Measurements from ENCODE around the gene HOXA13. TPM values are rescaled to one million over a fixed set of nuclear protein-coding genes. Genes with fewer than 3 reads are reported as not detected.
A peak's percentile ranks its signal among the peaks of the same experiment; 100 is the strongest.

The HOXA13 gene
- total and polyA plus RNA-seq, 10 of the 15 experiments (the other 5 are each of a cell fraction or from before 2014, with no cell fraction given) = not detected

- no peak overlapping the region for H3K4me3 ChIP-seq
- 13% methylated on average over 22 of the region's 22 CpGs for WGBS (ENCODE audit: insufficient coverage, insufficient replicate concordance, low lambda C conversion rate, missing lambda C conversion rate)
- no peaks in the 10 kb centered on the region; the same call in 2 of the 3 replicates for H3K9me3 ChIP-seq (replicated peaks; ENCODE audit: control insufficient read depth, insufficient read depth, low read length)
- no peaks in the 10 kb centered on the region for H3K36me3 ChIP-seq (ENCODE audit: control insufficient read depth in 2 of 2, insufficient read depth in 2 of 2, low read length in 1 of 2)
- ATAC-seq (no peak), FAIRE-seq (no peak), DNase-seq (ENCODE audit: low read depth, low spot score) (no peak)
- H3K4me1 ChIP-seq (ENCODE audit: control insufficient read depth, insufficient read depth, low read length) = no peaks in the 10 kb centered on the region
- CTCF ChIA-PET = interaction anchor here (1.8 kb wide), 1 partner anchor 10 kb away, joined by 5 read pairs; no protein-coding TSS in a partner anchor
- RAD21 ChIA-PET (ENCODE audit: unreplicated experiment) = no interaction called here
- no peak overlapping the region for H3K4me2 ChIP-seq (ENCODE audit: control insufficient read depth, insufficient read depth)
- in situ Hi-C loops (cut with MboI) = no loop called here
- SMC1A ChIA-PET (ENCODE audit: uncharacterized antibody, unreplicated experiment) = no interaction called here
- POLR2A ChIA-PET = no interaction called here
- no peak for TF ChIP-seq CTCF (IDR thresholded peaks at IDR 0.05 in 2 of 3, conservative IDR thresholded peaks at IDR 0.05 in 1 of 3; ENCODE audit: control insufficient read depth in 2 of 3, extremely low read depth in 1 of 3, insufficient read depth in 1 of 3, low read depth in 3 of 3, low read length in 3 of 3)
- TF ChIP-seq HDAC2 (IDR thresholded peaks at IDR 0.05) = no peak
- TF ChIP-seq SMARCA5 (IDR thresholded peaks at IDR 0.05) = no peak
- TF ChIP-seq EZH2 (IDR thresholded peaks at IDR 0.05; ENCODE audit: borderline replicate concordance, control insufficient read depth, low read depth, low read length) = 0 out of 2 replicates have a peak, but pooled peaks have one; percentile 61
- no peak for TF ChIP-seq WRNIP1 (IDR thresholded peaks at IDR 0.05; ENCODE audit: borderline replicate concordance, low read depth, low read length)
- no peak overlapping the region for H3K27ac ChIP-seq (ENCODE audit: control insufficient read depth, insufficient read depth)
- BruUV-seq (replicated peaks) = no TSS peak
- peaks cover 41 to 49% of the 10 kb centered on the region in 2 experiments for H3K27me3 ChIP-seq (replicated peaks in 1 of 2; ENCODE audit: control insufficient read depth in 2 of 2, insufficient read depth in 2 of 2, low read length in 1 of 2)
- 0 out of 2 replicates have a peak, but pooled peaks cover 3% of the 10 kb centered on the region for H4K20me1 ChIP-seq (ENCODE audit: control insufficient read depth, insufficient read depth)
- H3K79me2 ChIP-seq (ENCODE audit: control insufficient read depth, insufficient read depth, low read length) = no peaks in the 10 kb centered on the region
- intact Hi-C loops (cut with micrococcal nuclease; ENCODE audit: unreplicated experiment) = no loop called here
- no peak overlapping the region for H2AFZ ChIP-seq (ENCODE audit: control insufficient read depth, low read depth, low read length)
- no peak overlapping the region for H3K9ac ChIP-seq (ENCODE audit: control insufficient read depth, insufficient read depth, low read length)
These were observed 10.4 kb downstream of the HOXA13 start for GRCh38 chr7:27189295-27189996.
